Measurements from ENCODE around the gene ALLC.

ALLC gene

GRCh38 chr2:3648652-3649177 lies 9.3 kb upstream of the ALLC start:
- H3K4me1 ChIP-seq: peaks cover 78% of the 10 kb centered on the region
- no peaks in the 10 kb centered on the region for H3K36me3 ChIP-seq
- no peak overlapping the region; the same call in 1 of the 2 replicates for H3K4me2 ChIP-seq
- H3K27ac ChIP-seq: no peak overlapping the region
- H4K20me1 ChIP-seq: no peaks in the 10 kb centered on the region
- TF ChIP-seq Cebpa-rat (IDR thresholded peaks at IDR 0.05): no peak
- no peak overlapping the region for H3K9ac ChIP-seq
- no peaks in the 10 kb centered on the region for H3K27me3 ChIP-seq
- no peaks in the 10 kb centered on the region for H3K9me3 ChIP-seq
- H3K4me3 ChIP-seq: no peak overlapping the region

GRCh38 chr2:3649581-3649980 lies 8.4 kb upstream of the ALLC start:
- Histone ChIP-seq H3K27me3 (no peaks in the 10 kb centered on the region), H3K4me3 (no peak overlapping the region), H3K4me1 (peaks cover 87% of the 10 kb centered on the region), H3K9ac (no peak overlapping the region), H3K4me2 (no peak overlapping the region), H3K36me3 (no peaks in the 10 kb centered on the region), H3K27ac (no peak overlapping the region), H4K20me1 (no peaks in the 10 kb centered on the region), H3K9me3 (no peaks in the 10 kb centered on the region)
- no peak for TF ChIP-seq Cebpa-rat (IDR thresholded peaks at IDR 0.05)

GRCh38 chr2:3650140-3650920 lies 7.7 kb upstream of the ALLC start:
- no peak for TF ChIP-seq Cebpa-rat (IDR thresholded peaks at IDR 0.05)
- H3K4me2 ChIP-seq: peak overlapping the region; percentile 75
- no peaks in the 10 kb centered on the region for H3K36me3 ChIP-seq
- H3K4me3 ChIP-seq: no peak overlapping the region
- no peak overlapping the region for H3K27ac ChIP-seq
- peaks cover 87% of the 10 kb centered on the region for H3K4me1 ChIP-seq
- no peaks in the 10 kb centered on the region for H4K20me1 ChIP-seq
- H3K9me3 ChIP-seq: no peaks in the 10 kb centered on the region
- H3K9ac ChIP-seq: no peak overlapping the region
- no peaks in the 10 kb centered on the region for H3K27me3 ChIP-seq

- Histone ChIP-seq H3K4me1 (peaks cover 88% of the 10 kb centered on the region), H3K4me3 (peak overlapping the region; percentile 55)
Measured at GRCh38 chr2:3651691-3652648, 6.0 kb upstream of the ALLC start.

GRCh38 chr2:3652896-3653625 lies 4.9 kb upstream of the ALLC start:
- no peaks in the 10 kb centered on the region for H3K36me3 ChIP-seq
- H3K4me2 ChIP-seq: peak overlapping the region; percentile 92
- no peak overlapping the region for H3K9ac ChIP-seq
- H4K20me1 ChIP-seq: no peaks in the 10 kb centered on the region
- TF ChIP-seq Cebpa-rat (IDR thresholded peaks at IDR 0.05): no peak
- H3K4me1 ChIP-seq: peaks cover 91% of the 10 kb centered on the region
- H3K27me3 ChIP-seq: no peaks in the 10 kb centered on the region
- no peaks in the 10 kb centered on the region for H3K9me3 ChIP-seq
- H3K4me3 ChIP-seq: no peak overlapping the region
- peak overlapping the region; percentile 33; the same call in 1 of the 2 replicates for H3K27ac ChIP-seq

More at GRCh38 chr2:3651691-3652648, 6.0 kb upstream of the ALLC start:
- Histone ChIP-seq H3K27me3 (no peaks in the 10 kb centered on the region), H4K20me1 (no peaks in the 10 kb centered on the region), H3K27ac (peak overlapping the region; percentile 63), H3K9me3 (no peaks in the 10 kb centered on the region), H3K9ac (peak overlapping the region; percentile 45), H3K4me2 (peak overlapping the region; percentile 92), H3K36me3 (no peaks in the 10 kb centered on the region)
- no peak for TF ChIP-seq Cebpa-rat (IDR thresholded peaks at IDR 0.05)

- no peak overlapping the region; the same call in 1 of the 2 replicates for H3K27ac ChIP-seq
- no peaks in the 10 kb centered on the region for H3K27me3 ChIP-seq
- H3K4me2 ChIP-seq: peak overlapping the region; percentile 92
- H3K36me3 ChIP-seq: no peaks in the 10 kb centered on the region
- no peaks in the 10 kb centered on the region for H3K9me3 ChIP-seq
- peaks cover 95% of the 10 kb centered on the region for H3K4me1 ChIP-seq
- no peak overlapping the region for H3K4me3 ChIP-seq
- no peaks in the 10 kb centered on the region for H4K20me1 ChIP-seq
- H3K9ac ChIP-seq: no peak overlapping the region
- no peak for TF ChIP-seq Cebpa-rat (IDR thresholded peaks at IDR 0.05)
Measured at GRCh38 chr2:3654011-3654410, 4.0 kb upstream of the ALLC start.

GRCh38 chr2:3654531-3655225 lies 3.3 kb upstream of the ALLC start:
- peak overlapping the region; percentile 92 for H3K4me2 ChIP-seq
- no peaks in the 10 kb centered on the region for H3K27me3 ChIP-seq
- H3K9me3 ChIP-seq: no peaks in the 10 kb centered on the region
- H3K4me3 ChIP-seq: no peak overlapping the region
- H4K20me1 ChIP-seq: no peaks in the 10 kb centered on the region
- H3K27ac ChIP-seq: peak overlapping the region; percentile 44
- peaks cover 98% of the 10 kb centered on the region for H3K4me1 ChIP-seq
- H3K9ac ChIP-seq: no peak overlapping the region
- H3K36me3 ChIP-seq: no peaks in the 10 kb centered on the region
- TF ChIP-seq Cebpa-rat (IDR thresholded peaks at IDR 0.05): no peak

- H4K20me1 ChIP-seq: no peaks in the 10 kb centered on the region
- H3K27ac ChIP-seq: peak overlapping the region; percentile 85
- no peaks in the 10 kb centered on the region for H3K9me3 ChIP-seq
- H3K36me3 ChIP-seq: no peaks in the 10 kb centered on the region
- H3K4me2 ChIP-seq: peak overlapping the region; percentile 92
- H3K27me3 ChIP-seq: no peaks in the 10 kb centered on the region
- TF ChIP-seq Cebpa-rat (IDR thresholded peaks at IDR 0.05): no peak
- H3K4me3 ChIP-seq: peak overlapping the region; percentile 34
- H3K4me1 ChIP-seq: peaks cover 99% of the 10 kb centered on the region
- peak overlapping the region; percentile 71 for H3K9ac ChIP-seq
Measured at GRCh38 chr2:3655871-3656761, 1.9 kb upstream of the ALLC start.
